Transverse colon (tissue), 4 donors: ENCODE results near the gene CNDP2.

ENCODE experiments used
- POLR2AphosphoS5 ChIP-seq, 3 donors: sonication (generic); formaldehyde crosslinking; IDR thresholded peaks; one replicate each; pipeline ENCODE4 v1.6.1; 2016; ENCODE audit warnings: antibody characterized with exemption in 3 of 3
- TF ChIP-seq, protein P1 (sequence below), 5 experiments: fragments of 200-600 bp in 3 of 5; fragments of 450-650 bp in 2 of 5; sonication (generic) in 3 of 5; IDR thresholded peaks; 1 replicate in 2 of 5; 2 replicates in 3 of 5; pipeline ENCODE4 v1.5.1; 2016 to 2017; ENCODE audit warnings: antibody characterized with exemption in 5 of 5, inconsistent platforms in 3 of 5, mild to moderate bottlenecking in 2 of 5, moderate library complexity in 1 of 5

DNA sequence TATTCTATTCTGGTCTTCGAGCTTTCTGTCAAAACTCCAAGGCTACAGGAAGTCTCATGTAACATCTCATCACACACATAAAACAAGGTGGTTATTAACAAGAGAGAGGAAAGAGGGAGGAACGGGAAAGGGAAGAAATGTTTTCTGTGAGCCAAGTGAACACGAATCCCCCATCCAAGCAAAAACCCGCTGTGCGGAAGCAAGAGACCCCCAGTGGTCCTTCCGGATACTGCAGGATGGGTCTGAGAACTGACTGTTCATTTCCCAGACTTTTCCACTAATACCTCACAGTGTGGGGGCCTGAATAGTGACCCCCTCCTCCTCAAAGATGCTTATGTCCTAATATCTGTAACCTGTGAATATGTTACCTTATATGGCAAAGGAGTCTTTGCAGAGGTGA is 20.0 kb upstream of the CNDP2 start:
- TF ChIP-seq, protein P1, sequence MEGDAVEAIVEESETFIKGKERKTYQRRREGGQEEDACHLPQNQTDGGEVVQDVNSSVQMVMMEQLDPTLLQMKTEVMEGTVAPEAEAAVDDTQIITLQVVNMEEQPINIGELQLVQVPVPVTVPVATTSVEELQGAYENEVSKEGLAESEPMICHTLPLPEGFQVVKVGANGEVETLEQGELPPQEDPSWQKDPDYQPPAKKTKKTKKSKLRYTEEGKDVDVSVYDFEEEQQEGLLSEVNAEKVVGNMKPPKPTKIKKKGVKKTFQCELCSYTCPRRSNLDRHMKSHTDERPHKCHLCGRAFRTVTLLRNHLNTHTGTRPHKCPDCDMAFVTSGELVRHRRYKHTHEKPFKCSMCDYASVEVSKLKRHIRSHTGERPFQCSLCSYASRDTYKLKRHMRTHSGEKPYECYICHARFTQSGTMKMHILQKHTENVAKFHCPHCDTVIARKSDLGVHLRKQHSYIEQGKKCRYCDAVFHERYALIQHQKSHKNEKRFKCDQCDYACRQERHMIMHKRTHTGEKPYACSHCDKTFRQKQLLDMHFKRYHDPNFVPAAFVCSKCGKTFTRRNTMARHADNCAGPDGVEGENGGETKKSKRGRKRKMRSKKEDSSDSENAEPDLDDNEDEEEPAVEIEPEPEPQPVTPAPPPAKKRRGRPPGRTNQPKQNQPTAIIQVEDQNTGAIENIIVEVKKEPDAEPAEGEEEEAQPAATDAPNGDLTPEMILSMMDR (IDR thresholded peaks at IDR 0.05): peak in 3 of 5 experiments; percentile 33 to 41 (median 35)
- TF ChIP-seq POLR2AphosphoS5 (IDR thresholded peaks at IDR 0.05): no peak
